Activated CD8-positive, alpha-beta T cell treated with anti-CD3 and anti-CD28 coated beads for 36 hours (primary cell): ENCODE data around the gene PCDHGC3. TPM values are rescaled to one million over a fixed set of nuclear protein-coding genes. Genes with fewer than 3 reads are reported as not detected.

Experiments
- ATAC-seq: fragments of 200-7000 bp; cut with Tn5 transposase; one replicate; pipeline ENCODE4 v1.10.0; 2021; ENCODE audit warnings: mild to moderate bottlenecking, moderate library complexity
- CTCF ChIA-PET: fragments of 350-600 bp; sonication (Branson Sonifier 250); formaldehyde crosslinking; loops from one replicate; lab custom pipeline; 2021; ENCODE audit warnings: antibody characterized with exemption; lab: Charles Lee
- POLR2A ChIA-PET: fragments of 350-600 bp; sonication (Branson Sonifier 250); formaldehyde crosslinking; loops from one replicate; lab custom pipeline; 2021; ENCODE audit warnings: antibody characterized with exemption; lab: Charles Lee
- DNase-seq: peaks from one replicate; pipeline ENCODE4 v3.0.0-alpha.2; 2020
- H3K27ac Mint-ChIP-seq: one replicate; pipeline ENCODE4 v1.8.0; 2021; ENCODE audit warnings: mild to moderate bottlenecking, mixed read lengths
- H3K27me3 Mint-ChIP-seq: one replicate; pipeline ENCODE4 v1.8.0; 2021; ENCODE audit warnings: mixed read lengths
- H3K36me3 Mint-ChIP-seq: one replicate; pipeline ENCODE4 v1.8.0; 2021; ENCODE audit warnings: low read depth, mixed read lengths
- H3K4me1 Mint-ChIP-seq: one replicate; pipeline ENCODE4 v1.8.0; 2021; ENCODE audit warnings: low read depth, mixed read lengths
- H3K4me3 Mint-ChIP-seq: one replicate; pipeline ENCODE4 v1.8.0; 2021; ENCODE audit warnings: mild to moderate bottlenecking, moderate library complexity, mixed read lengths
- H3K9me3 Mint-ChIP-seq: one replicate; pipeline ENCODE4 v1.8.0; 2021; ENCODE audit warnings: mixed read lengths
- CTCF ChIP-seq: fragments of 200-600 bp; IDR thresholded peaks from one replicate; pipeline ENCODE4 v1.8.0; 2022; ENCODE audit warnings: antibody characterized with exemption, mild to moderate bottlenecking
- intact Hi-C: fragments of 100-400 bp; cut with micrococcal nuclease; formaldehyde crosslinking; loops from one replicate; pipeline ENCODE4 v1.10.0; 2022
- total RNA-seq, 2 experiments: library from RNA; stranded (reverse); gene quantifications; one replicate each; pipeline ENCODE4 v1.2.3, GENCODE V29; 2021

The PCDHGC3 gene
- total RNA-seq, 2 experiments from 2014 or later, result not detected

GRCh38 chr5:141465351-141465750 lies 10.4 kb upstream of the PCDHGC3 start:
- POLR2A ChIA-PET, result no interaction called here
- CTCF ChIA-PET, result interaction anchor here (0.9 to 1.4 kb wide), 2 partner anchors 35 to 46 kb away, joined by 3 to 4 read pairs; partner anchors contain the start of gene PCDHGA12

GRCh38 chr5:141476132-141476911 lies 556 bp downstream of the PCDHGC3 start:
- POLR2A ChIA-PET, result interaction anchor here (0.5 kb wide), 1 partner anchor 830 kb away, joined by 3 read pairs; no protein-coding TSS in a partner anchor

More at GRCh38 chr5:141465351-141465750, 10.4 kb upstream of the PCDHGC3 start:
- intact Hi-C loops, result no loop called here
- DNase-seq, result no peak
- peaks cover 3% of the 10 kb centered on the region for H3K9me3 Mint-ChIP-seq
- no peak for TF ChIP-seq CTCF
- no peak overlapping the region for H3K4me3 Mint-ChIP-seq
- no peaks in the 10 kb centered on the region for H3K4me1 Mint-ChIP-seq
- no peaks in the 10 kb centered on the region for H3K36me3 Mint-ChIP-seq
- ATAC-seq, result no peak
- no peak overlapping the region for H3K27ac Mint-ChIP-seq
- peaks cover 17% of the 10 kb centered on the region for H3K27me3 Mint-ChIP-seq

GRCh38 chr5:141477044-141477575 lies 1.3 kb downstream of the PCDHGC3 start:
- H3K4me1 Mint-ChIP-seq, result peaks cover 25% of the 10 kb centered on the region
- TF ChIP-seq CTCF, result no peak
- no peaks in the 10 kb centered on the region for H3K9me3 Mint-ChIP-seq
- no peaks in the 10 kb centered on the region for H3K36me3 Mint-ChIP-seq
- ATAC-seq (no peak), DNase-seq (no peak)
- peaks cover 56% of the 10 kb centered on the region for H3K27me3 Mint-ChIP-seq
- intact Hi-C loops, result no loop called here
- peak overlapping the region; percentile 77 for H3K4me3 Mint-ChIP-seq
- CTCF ChIA-PET, result interaction anchor here (0.8 to 4.7 kb wide), 6 partner anchors 12 to 87 kb away, joined by 3 to 28 read pairs (median 6); no protein-coding TSS in a partner anchor
- no peak overlapping the region for H3K27ac Mint-ChIP-seq
- POLR2A ChIA-PET, result interaction anchor here (1.2 kb wide), 1 partner anchor 37 kb away, joined by 5 read pairs; no protein-coding TSS in a partner anchor

More at GRCh38 chr5:141476132-141476911, 556 bp downstream of the PCDHGC3 start:
- Mint-ChIP-seq H3K4me1 (peaks cover 25% of the 10 kb centered on the region), H3K27me3 (peaks cover 55% of the 10 kb centered on the region), H3K4me3 (peak overlapping the region; percentile 77), H3K36me3 (no peaks in the 10 kb centered on the region), H3K27ac (no peak overlapping the region), H3K9me3 (no peaks in the 10 kb centered on the region)
- DNase-seq (peak; percentile 18), ATAC-seq (no peak)
- no peak for TF ChIP-seq CTCF
- CTCF ChIA-PET, result interaction anchor here (0.9 to 4.7 kb wide), 7 partner anchors 9 to 106 kb away, joined by 3 to 28 read pairs (median 9); partner anchors contain the start of genes PCDHGA10 and PCDHGB3
- intact Hi-C loops, result no loop called here

- intact Hi-C loops, result no loop called here
- POLR2A ChIA-PET, result interaction anchor here (1.2 kb wide), 1 partner anchor 36 kb away, joined by 5 read pairs; no protein-coding TSS in a partner anchor
These were observed 2.0 kb downstream of the PCDHGC3 start for GRCh38 chr5:141477815-141478214.

More at GRCh38 chr5:141477815-141478214, 2.0 kb downstream of the PCDHGC3 start:
- no peak for DNase-seq
- H3K4me1 Mint-ChIP-seq, result peaks cover 25% of the 10 kb centered on the region
- ATAC-seq, result no peak
- no peaks in the 10 kb centered on the region for H3K9me3 Mint-ChIP-seq
- peaks cover 61% of the 10 kb centered on the region for H3K27me3 Mint-ChIP-seq
- CTCF ChIA-PET, result interaction anchor here (0.8 to 4.7 kb wide), 7 partner anchors 12 to 86 kb away, joined by 3 to 28 read pairs (median 3); no protein-coding TSS in a partner anchor
- no peaks in the 10 kb centered on the region for H3K36me3 Mint-ChIP-seq
- no peak for TF ChIP-seq CTCF
- H3K4me3 Mint-ChIP-seq, result no peak overlapping the region
- no peak overlapping the region for H3K27ac Mint-ChIP-seq
